GM13977 (cell line): ENCODE measurements around the gene HGF.

ENCODE experiments used
- DNase-seq: peaks from one replicate; pipeline ENCODE4 v3.0.0; 2012; ENCODE audit warnings: low spot score
- in situ Hi-C: fragments of 300-500 bp; cut with MboI; formaldehyde crosslinking; loops from one replicate; pipeline ENCODE4 v1.12.0; 2022; ENCODE audit warnings: low sequenced_read_pairs, low pct_unique_long_range_greater_than_20kb, mixed read lengths, inconsistent platforms; ENCODE audit not compliant: unreplicated experiment
- TF ChIP-seq, protein P1 (sequence below): IDR thresholded peaks from 2 replicates; pipeline ENCODE4 v1.5.1; 2012; ENCODE audit warnings: mild to moderate bottlenecking, control low read depth; ENCODE audit not compliant: insufficient read depth; ENCODE audit errors: extremely low read depth, missing control alignments

Gene HGF

DNA sequence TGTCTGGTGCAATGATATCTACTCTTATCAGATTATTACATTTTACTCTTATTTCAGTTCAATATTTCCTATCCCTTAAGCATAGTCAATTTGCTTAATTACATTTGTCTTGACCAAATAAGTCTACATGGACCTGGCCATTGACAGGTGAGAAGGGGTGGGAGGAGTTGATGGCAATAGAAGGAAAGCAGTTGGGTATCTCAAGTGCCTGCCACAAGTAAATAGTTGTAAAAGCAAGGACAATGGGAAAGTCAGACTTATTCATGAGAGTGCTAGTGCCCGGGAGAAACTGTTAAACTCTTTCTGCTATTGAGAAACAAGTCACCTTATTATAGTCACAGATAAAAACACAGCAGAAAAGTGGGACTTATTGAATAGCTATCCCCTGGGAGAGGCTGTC, 32.4 kb upstream of the HGF start:
- DNase-seq: no peak
- in situ Hi-C loops: no loop called here

DNA sequence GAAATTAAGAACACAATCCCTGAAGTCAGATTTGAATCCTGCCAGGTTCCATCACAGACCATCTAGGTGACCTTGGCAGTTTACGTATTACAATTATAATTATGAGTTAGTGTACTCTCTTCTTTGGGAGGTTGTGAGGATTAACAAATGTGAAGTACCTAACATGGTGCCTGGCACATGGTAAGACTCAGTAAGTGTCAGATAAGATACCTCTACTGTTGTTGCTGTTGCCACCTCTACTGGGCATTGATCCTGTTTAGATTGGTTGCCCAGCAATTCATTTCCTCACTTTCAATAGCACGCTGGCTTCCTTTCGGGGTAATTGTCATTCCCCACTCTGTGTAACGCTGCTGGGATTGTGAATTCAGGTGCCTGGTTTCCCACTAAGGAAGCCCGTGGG, 31.7 kb upstream of the HGF start:
- DNase-seq: no peak
- in situ Hi-C loops: no loop called here
- TF ChIP-seq, protein P1, sequence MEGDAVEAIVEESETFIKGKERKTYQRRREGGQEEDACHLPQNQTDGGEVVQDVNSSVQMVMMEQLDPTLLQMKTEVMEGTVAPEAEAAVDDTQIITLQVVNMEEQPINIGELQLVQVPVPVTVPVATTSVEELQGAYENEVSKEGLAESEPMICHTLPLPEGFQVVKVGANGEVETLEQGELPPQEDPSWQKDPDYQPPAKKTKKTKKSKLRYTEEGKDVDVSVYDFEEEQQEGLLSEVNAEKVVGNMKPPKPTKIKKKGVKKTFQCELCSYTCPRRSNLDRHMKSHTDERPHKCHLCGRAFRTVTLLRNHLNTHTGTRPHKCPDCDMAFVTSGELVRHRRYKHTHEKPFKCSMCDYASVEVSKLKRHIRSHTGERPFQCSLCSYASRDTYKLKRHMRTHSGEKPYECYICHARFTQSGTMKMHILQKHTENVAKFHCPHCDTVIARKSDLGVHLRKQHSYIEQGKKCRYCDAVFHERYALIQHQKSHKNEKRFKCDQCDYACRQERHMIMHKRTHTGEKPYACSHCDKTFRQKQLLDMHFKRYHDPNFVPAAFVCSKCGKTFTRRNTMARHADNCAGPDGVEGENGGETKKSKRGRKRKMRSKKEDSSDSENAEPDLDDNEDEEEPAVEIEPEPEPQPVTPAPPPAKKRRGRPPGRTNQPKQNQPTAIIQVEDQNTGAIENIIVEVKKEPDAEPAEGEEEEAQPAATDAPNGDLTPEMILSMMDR: no peak

More for the DNA sequence above, 32.4 kb upstream of the HGF start:
- TF ChIP-seq, protein P1: no peak

DNA sequence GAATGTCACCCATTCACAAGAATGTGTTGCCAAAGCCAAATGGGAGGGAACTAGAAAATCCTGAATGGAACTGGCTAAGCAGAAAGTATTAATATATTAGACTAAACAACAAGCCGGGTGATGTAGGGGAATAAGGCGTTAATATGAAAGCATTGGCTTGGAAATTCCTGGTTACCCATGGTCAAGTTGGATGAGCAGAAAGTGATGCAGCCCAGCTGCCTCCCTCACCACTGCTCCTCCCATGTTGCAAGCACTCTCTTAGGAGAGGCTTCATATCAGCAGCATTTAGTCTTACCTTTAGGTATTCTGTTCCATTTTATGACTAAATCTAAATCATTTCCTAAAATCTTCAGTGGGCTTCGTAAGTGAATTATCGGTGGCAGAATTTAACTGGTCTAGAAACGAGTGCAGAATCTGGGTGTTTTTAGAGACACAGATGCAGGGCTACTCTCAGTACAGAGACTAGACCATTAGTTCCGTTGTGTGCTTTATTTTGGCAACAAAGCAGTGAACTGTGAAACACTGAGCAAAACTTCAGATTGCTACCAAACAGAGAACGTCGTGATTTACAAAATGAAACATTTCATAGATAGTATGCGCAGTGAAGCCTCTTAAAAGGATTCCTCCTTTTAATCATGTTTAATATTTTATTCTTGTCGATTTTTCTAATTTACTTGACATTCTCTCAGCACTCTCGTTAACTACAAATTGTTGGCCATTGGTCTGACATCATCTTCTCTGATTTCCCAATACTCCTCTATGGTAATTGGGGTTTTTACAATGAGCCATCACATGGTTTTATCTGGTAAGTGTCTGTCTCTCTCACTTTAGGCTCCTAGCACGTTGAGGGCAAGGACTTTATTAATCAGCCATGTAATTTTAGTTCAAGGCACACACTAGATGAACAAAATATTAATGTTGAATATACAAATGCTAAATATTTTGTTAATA, 22.0 kb upstream of the HGF start:
- TF ChIP-seq, protein P1: no peak
- in situ Hi-C loops: no loop called here
- no peak for DNase-seq

DNA sequence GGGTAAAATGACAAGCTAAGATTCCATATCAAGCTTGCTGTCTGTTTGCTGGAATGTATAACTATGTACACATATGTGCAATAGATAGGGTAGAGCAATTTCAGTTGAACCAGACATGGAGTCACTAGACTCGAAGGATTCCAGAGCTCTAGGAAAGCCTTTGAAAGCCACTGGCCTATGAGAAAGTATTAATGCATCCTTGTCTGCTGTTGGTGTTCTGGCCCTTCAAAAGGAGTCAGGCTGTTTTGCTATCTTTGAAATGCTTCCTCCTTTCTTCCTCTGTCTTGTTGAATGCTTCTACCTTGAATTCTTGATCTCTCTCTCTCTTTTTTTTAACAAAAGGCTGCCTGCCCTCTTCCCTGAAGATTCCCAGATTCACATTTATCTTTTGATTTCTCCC, 20.8 kb upstream of the HGF start:
- DNase-seq: no peak
- in situ Hi-C loops: no loop called here
- TF ChIP-seq, protein P1: no peak

GRCh38 chr7:81790120-81790500, 20.3 kb upstream of the HGF start:
- DNase-seq: no peak
- in situ Hi-C loops: no loop called here
- TF ChIP-seq, protein P1: no peak

DNA sequence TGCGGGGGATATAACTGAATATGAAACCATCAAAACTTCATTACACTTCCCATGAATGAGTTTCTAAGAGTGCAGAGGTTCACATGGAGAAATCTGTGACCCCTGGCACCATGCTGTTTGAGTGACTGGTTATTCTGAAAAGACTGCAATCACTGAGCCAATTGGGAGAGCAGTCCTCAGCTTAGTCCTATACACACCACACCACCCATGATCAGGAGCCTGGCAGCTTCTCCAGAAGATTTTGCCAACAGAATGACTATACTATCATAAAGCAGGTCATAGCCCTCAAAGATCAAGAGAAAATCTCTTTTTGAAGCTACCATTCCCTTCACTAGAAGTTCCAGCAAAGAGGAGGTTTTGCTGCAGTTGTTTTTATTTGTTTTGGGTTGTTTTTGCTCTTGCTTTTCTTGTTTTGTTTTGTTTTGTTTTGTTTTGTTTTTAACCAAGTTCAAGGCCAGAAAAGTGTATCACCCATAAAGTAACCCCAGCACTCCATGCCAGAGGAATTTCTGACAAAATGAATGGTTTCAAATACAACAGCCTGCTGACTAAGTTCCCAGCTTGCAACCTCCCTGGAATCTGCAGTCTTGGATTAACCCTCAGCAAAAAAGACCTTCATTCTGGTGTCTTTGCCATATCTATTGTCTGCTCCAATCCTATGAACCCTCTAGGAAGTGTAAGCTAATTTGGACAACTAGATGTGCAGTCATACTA, 19.7 kb upstream of the HGF start:
- DNase-seq: no peak
- in situ Hi-C loops: no loop called here
- TF ChIP-seq, protein P1: no peak
